WTC11 (cell line): ENCODE data around the gene STAT1.

ENCODE experiments used
- ATF2 ChIP-seq: sonication (generic); formaldehyde crosslinking; IDR thresholded peaks from 2 replicates; pipeline ENCODE4 v1.8.1; 2022; ENCODE audit warnings: low read depth, missing genetic modification reagents, borderline replicate concordance
- CTCF ChIP-seq: fragments of 200-600 bp; IDR thresholded peaks from 2 replicates; pipeline ENCODE4 v1.8.0; 2022; ENCODE audit warnings: antibody characterized with exemption
- ESRRA ChIP-seq: sonication (generic); formaldehyde crosslinking; IDR thresholded peaks from 2 replicates; pipeline ENCODE4 v1.8.1; 2022; ENCODE audit warnings: mild to moderate bottlenecking, missing genetic modification reagents, borderline replicate concordance
- ETV6 ChIP-seq: sonication (generic); formaldehyde crosslinking; IDR thresholded peaks from 2 replicates; pipeline ENCODE4 v1.8.1; 2022; ENCODE audit warnings: mild to moderate bottlenecking, missing genetic modification reagents
- GRHL2 ChIP-seq: fragments of 250-450 bp; sonication (Bioruptor Pico); IDR thresholded peaks from 2 replicates; pipeline ENCODE4 v1.8.0; 2022; ENCODE audit warnings: mild to moderate bottlenecking, moderate library complexity; ENCODE audit not compliant: insufficient replicate concordance, severe bottlenecking
- MAX ChIP-seq: sonication (generic); formaldehyde crosslinking; IDR thresholded peaks from 2 replicates; pipeline ENCODE4 v1.8.0; 2022; ENCODE audit warnings: mild to moderate bottlenecking, missing genetic modification reagents
- NFE2L1 ChIP-seq: sonication (generic); formaldehyde crosslinking; IDR thresholded peaks from 2 replicates; pipeline ENCODE4 v1.8.1; 2023; ENCODE audit warnings: missing genetic modification reagents
- NR3C1 ChIP-seq: sonication (generic); formaldehyde crosslinking; conservative IDR thresholded peaks from 2 replicates; pipeline ENCODE4 v1.8.1; 2023; ENCODE audit warnings: low read depth, mild to moderate bottlenecking, missing genetic modification reagents
- SMAD4 ChIP-seq: sonication (generic); formaldehyde crosslinking; IDR thresholded peaks from 2 replicates; pipeline ENCODE4 v1.8.0; 2022; ENCODE audit warnings: mild to moderate bottlenecking, missing genetic modification reagents
- SP1 ChIP-seq: sonication (generic); formaldehyde crosslinking; conservative IDR thresholded peaks from 2 replicates; pipeline ENCODE4 v1.8.1; 2022; ENCODE audit warnings: missing genetic modification reagents
- USF2 ChIP-seq: sonication (generic); formaldehyde crosslinking; IDR thresholded peaks from 2 replicates; pipeline ENCODE4 v1.8.1; 2023; ENCODE audit warnings: mild to moderate bottlenecking, missing genetic modification reagents, moderate library complexity

- TF ChIP-seq CTCF (no peak), ESRRA (no peak), ETV6 (CRISPR knock-in tag) (no peak), ATF2 (no peak), SP1 (CRISPR knock-in tag) (no peak), USF2 (no peak), NR3C1 (CRISPR knock-in tag) (no peak), SMAD4 (CRISPR knock-in tag) (no peak), MAX (no peak), NFE2L1 (CRISPR knock-in tag) (no peak), GRHL2 (CRISPR knock-in tag) (no peak)
Observed at GRCh38 chr2:190988910-190989309, 25.1 kb downstream of the STAT1 start.
